GM18526 (cell line): Measurements from ENCODE around the gene RALGPS1.

Experiments used
- POLR2A ChIP-seq: IDR thresholded peaks from 3 replicates; pipeline ENCODE4 v1.6.1; 2011; ENCODE audit not compliant: insufficient read length; ENCODE audit errors: extremely low read depth

Gene RALGPS1

GRCh38 chr9:127058011-127058644 is 143.5 kb downstream of the RALGPS1 start:
- TF ChIP-seq POLR2A, result no peak

- no peak for TF ChIP-seq POLR2A
Observed at GRCh38 chr9:127058645-127059021, 144.1 kb downstream of the RALGPS1 start.

GRCh38 chr9:127059030-127059429 is 144.4 kb downstream of the RALGPS1 start:
- TF ChIP-seq POLR2A, result no peak

- no peak for TF ChIP-seq POLR2A
Observed at GRCh38 chr9:127059765-127060361, 145.3 kb downstream of the RALGPS1 start.

- TF ChIP-seq POLR2A, result no peak
Observed at GRCh38 chr9:127061411-127061810, 146.8 kb downstream of the RALGPS1 start.

- TF ChIP-seq POLR2A, result no peak
Observed at GRCh38 chr9:127064335-127064734, 149.8 kb downstream of the RALGPS1 start.

GRCh38 chr9:127065592-127065991 is 151.0 kb downstream of the RALGPS1 start:
- no peak for TF ChIP-seq POLR2A

GRCh38 chr9:127066060-127066850 is 151.7 kb downstream of the RALGPS1 start:
- no peak for TF ChIP-seq POLR2A

GRCh38 chr9:127066851-127067136 is 152.2 kb downstream of the RALGPS1 start:
- TF ChIP-seq POLR2A, result no peak

- no peak for TF ChIP-seq POLR2A
Observed at GRCh38 chr9:127067603-127068220, 153.1 kb downstream of the RALGPS1 start.

GRCh38 chr9:127074561-127075548 is 160.3 kb downstream of the RALGPS1 start:
- TF ChIP-seq POLR2A, result no peak

- no peak for TF ChIP-seq POLR2A
Observed at GRCh38 chr9:127075624-127076372, 161.2 kb downstream of the RALGPS1 start.

- no peak for TF ChIP-seq POLR2A
Observed at GRCh38 chr9:127076860-127077643, 162.5 kb downstream of the RALGPS1 start.

- TF ChIP-seq POLR2A, result no peak
Observed at GRCh38 chr9:127077644-127077946, 163.0 kb downstream of the RALGPS1 start.
